ENCODE measurements around the gene GRK1. TPM values are rescaled to one million over a fixed set of nuclear protein-coding genes. Genes with fewer than 3 reads are reported as not detected.

The GRK1 gene
- polyA plus RNA-seq, 1 experiment, result not detected

DNA sequence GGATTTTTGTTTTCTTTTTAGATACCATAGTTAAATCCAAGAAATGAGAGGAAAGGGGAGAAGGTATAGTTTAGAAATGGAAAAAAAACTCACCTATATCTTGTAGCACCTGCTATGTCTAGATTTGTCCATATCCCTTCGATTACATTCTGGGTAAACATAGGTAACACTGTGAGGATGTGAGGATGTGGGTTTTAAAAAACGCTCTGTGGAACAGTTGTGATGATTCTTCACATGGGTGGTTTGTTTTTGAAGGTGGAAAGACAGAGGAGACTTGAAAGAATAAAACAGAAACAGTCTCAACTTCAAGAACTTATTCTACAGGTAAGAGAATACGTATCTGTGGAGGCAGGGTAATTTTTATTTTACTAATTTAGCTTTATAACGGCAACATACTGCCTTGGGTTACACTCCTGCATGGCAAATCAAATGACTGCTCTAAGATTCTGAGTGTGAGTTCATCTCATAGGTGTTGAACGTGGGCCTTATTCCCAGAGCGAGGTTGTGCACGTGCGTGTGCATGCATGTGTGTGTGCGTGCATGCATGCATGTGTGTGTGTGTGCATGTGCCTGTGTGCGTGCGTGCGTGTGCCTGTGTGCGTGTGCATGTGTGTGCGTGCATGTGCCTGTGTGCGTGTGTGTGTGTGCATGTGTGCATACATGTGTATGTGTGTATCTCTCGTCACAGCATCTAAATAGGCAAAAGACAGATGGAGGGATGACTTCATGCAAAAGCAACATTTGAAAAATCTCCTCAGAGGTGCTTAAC is 32.6 kb upstream of the GRK1 start:
- H3K4me3 ChIP-seq (ENCODE audit: low read depth, low read length), result no peak overlapping the region
- no peak overlapping the region for H3K27ac ChIP-seq (ENCODE audit: low read depth, low read length)
- ChIA-PET POLR2A (no interaction called here), CTCF (no interaction called here)
- no peaks in the 10 kb centered on the region for H3K27me3 ChIP-seq (ENCODE audit: control insufficient read depth, insufficient read depth, low read length)
- DNase-seq (ENCODE audit: low read depth, low spot score), result no peak
- H3K9me3 ChIP-seq (ENCODE audit: control insufficient read depth, insufficient read depth, low read length), result no peaks in the 10 kb centered on the region; the same call in 1 of the 2 replicates
- no peak for TF ChIP-seq CTCF (IDR thresholded peaks at IDR 0.05; ENCODE audit: low read depth, low read length)

DNA sequence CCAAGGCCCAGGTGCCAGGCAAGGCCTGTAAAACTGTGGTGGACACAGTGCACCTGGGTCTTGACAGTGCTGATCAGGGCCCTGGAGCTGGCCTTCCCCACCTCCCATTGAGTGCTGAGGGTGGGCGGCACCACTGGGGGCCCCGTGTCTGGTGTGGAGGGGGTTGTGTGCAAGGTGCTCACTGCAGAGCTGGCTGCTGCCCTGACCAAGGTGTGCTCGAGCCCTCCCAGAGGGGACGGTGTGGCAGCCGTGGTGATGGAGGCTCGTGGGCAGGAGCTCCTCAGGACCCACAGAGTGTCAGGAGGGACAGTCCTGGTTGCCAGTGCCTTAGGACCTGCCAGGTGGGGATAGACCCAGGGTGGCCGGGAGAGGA is 32.0 kb upstream of the GRK1 start:
- ChIA-PET CTCF (no interaction called here), POLR2A (no interaction called here)
- no peak for DNase-seq (ENCODE audit: low read depth, low spot score)
- no peaks in the 10 kb centered on the region for H3K27me3 ChIP-seq (ENCODE audit: control insufficient read depth, insufficient read depth, low read length)
- no peak overlapping the region for H3K27ac ChIP-seq (ENCODE audit: low read depth, low read length)
- no peaks in the 10 kb centered on the region; the same call in 1 of the 2 replicates for H3K9me3 ChIP-seq (ENCODE audit: control insufficient read depth, insufficient read depth, low read length)
- H3K4me3 ChIP-seq (ENCODE audit: low read depth, low read length), result no peak overlapping the region
- no peak for TF ChIP-seq CTCF (IDR thresholded peaks at IDR 0.05; ENCODE audit: low read depth, low read length)

GRCh38 chr13:113635709-113636108 is 31.3 kb upstream of the GRK1 start:
- Histone ChIP-seq H3K27me3 (ENCODE audit: control insufficient read depth, insufficient read depth, low read length) (no peaks in the 10 kb centered on the region), H3K9me3 (ENCODE audit: control insufficient read depth, insufficient read depth, low read length) (no peaks in the 10 kb centered on the region; the same call in 1 of the 2 replicates), H3K27ac (ENCODE audit: low read depth, low read length) (no peak overlapping the region), H3K4me3 (ENCODE audit: low read depth, low read length) (no peak overlapping the region)
- no peak for DNase-seq (ENCODE audit: low read depth, low spot score)
- CTCF ChIA-PET, result no interaction called here
- POLR2A ChIA-PET, result no interaction called here
- no peak for TF ChIP-seq CTCF (IDR thresholded peaks at IDR 0.05; ENCODE audit: low read depth, low read length)

DNA sequence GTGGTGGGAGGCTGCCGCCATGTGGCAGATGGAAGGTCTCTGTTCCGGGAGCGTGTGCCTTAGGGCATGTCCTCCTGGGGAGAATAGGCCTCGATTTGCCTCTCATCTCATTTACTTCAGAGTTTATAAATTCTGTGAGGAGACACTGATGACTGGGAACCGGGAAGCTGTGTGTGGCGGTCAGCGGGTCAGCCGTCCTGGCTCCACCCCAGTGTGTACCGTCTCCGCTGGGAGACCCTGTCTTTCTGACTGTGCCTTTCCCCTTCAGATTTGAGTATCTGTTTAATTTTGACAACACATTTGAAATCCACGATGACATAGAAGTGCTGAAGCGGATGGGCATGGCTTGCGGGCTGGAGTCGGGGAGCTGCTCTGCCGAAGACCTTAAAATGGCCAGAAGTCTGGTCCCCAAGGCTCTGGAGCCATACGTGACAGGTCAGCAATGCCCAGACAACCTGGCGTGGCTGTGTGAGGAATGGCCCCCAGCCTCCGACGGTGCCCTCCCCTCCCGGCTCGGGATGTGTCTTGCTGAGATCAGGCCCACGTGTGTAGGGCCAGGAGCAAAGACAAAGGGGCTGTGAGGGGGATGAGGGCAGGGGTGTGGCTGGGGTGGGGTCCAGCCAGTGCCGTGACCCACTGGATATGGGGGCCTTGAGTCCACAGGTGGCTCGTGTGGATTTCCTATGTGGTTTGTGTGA is 30.6 kb upstream of the GRK1 start:
- no peak for TF ChIP-seq CTCF (IDR thresholded peaks at IDR 0.05; ENCODE audit: low read depth, low read length)

More for the DNA sequence above, 30.6 kb upstream of the GRK1 start:
- no peak for DNase-seq (ENCODE audit: low read depth, low spot score)
- CTCF ChIA-PET, result no interaction called here
- no peak overlapping the region for H3K4me3 ChIP-seq (ENCODE audit: low read depth, low read length)
- POLR2A ChIA-PET, result no interaction called here
- no peaks in the 10 kb centered on the region for H3K27me3 ChIP-seq (ENCODE audit: control insufficient read depth, insufficient read depth, low read length)
- H3K27ac ChIP-seq (ENCODE audit: low read depth, low read length), result no peak overlapping the region
- no peaks in the 10 kb centered on the region; the same call in 1 of the 2 replicates for H3K9me3 ChIP-seq (ENCODE audit: control insufficient read depth, insufficient read depth, low read length)

Measured in AG04450 (cell line).